Measurements from ENCODE around the gene VTN.
"Not testable (repeated sequence)": the region's sequence is repeated elsewhere in the genome, so short reads cannot be mapped to it uniquely, and the experiment has no call there.

The VTN gene

DNA sequence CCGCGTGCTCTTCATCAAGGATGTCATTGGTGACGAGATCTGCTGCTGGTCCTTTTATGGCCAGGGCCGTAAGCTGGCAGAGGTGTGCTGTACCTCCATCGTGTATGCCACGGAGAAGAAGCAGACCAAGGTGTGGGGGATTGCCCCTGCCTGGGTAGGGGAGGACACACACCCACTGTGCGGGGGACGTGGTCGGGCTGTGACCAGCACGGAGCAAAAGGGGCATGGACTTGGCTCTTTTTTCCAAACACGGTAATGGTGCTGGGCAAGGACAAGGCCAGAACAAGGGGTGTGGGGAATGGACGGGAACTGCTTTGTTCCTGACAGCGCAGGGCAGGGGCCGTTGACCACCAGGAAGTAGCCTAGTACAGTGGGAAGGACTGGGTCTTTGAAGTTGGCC is 27.8 kb downstream of the VTN start:
- no peak for DNase-seq (ENCODE audit: low read depth in 3 of 3)

GRCh38 chr17:28341516-28341915 is 28.6 kb downstream of the VTN start:
- no peak for DNase-seq (ENCODE audit: low read depth in 3 of 3)

DNA sequence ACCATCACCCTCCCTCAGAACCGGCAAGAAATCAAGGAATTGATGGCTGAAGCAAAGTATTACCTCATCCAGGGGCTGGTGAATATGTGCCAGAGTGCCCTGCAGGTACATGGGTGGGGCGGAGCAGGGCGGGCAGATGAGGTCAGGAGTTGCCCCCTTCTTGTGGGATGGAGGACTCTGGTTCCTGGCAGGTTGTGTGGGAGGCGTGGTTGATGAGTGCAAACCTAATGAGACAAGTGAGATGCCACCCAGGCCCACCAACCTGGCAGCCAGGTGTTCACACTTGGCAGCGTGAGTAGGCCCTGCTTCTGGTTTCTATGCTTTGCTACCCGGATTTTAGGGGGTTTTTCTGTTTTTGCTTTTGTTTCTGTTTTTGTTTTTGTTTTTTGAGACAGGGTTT is 29.7 kb downstream of the VTN start:
- no peak for DNase-seq (ENCODE audit: low read depth in 3 of 3)

GRCh38 chr17:28339431-28339830 is 30.7 kb downstream of the VTN start:
- DNase-seq (ENCODE audit: low read depth in 3 of 3): no peak

DNA sequence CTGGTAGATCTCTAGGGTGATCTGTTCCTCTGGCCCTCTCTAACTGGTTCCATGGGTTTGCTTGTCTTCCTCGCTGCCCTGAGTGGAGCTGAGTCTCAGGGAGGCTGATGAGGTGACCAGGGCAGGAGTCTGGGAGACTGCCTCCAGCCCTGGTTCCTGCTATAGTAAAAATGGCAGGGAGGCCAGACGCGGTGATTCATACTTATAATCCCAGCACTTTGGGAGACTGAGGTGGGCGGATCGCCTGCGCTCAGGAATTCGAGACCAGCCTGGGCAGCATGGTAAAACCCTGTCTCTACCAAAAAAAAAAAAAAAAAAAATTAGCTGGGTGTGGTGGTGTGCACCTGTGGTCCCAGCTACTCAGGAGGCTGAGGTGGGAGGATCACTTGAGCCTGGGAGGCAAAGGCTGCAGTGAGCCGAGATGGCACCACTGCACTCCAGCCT is 31.3 kb downstream of the VTN start:
- DNase-seq (ENCODE audit: low read depth in 3 of 3): not testable (repeated sequence)

GRCh38 chr17:28338056-28338768 is 31.9 kb downstream of the VTN start:
- no peak for DNase-seq (ENCODE audit: low read depth in 3 of 3)

DNA sequence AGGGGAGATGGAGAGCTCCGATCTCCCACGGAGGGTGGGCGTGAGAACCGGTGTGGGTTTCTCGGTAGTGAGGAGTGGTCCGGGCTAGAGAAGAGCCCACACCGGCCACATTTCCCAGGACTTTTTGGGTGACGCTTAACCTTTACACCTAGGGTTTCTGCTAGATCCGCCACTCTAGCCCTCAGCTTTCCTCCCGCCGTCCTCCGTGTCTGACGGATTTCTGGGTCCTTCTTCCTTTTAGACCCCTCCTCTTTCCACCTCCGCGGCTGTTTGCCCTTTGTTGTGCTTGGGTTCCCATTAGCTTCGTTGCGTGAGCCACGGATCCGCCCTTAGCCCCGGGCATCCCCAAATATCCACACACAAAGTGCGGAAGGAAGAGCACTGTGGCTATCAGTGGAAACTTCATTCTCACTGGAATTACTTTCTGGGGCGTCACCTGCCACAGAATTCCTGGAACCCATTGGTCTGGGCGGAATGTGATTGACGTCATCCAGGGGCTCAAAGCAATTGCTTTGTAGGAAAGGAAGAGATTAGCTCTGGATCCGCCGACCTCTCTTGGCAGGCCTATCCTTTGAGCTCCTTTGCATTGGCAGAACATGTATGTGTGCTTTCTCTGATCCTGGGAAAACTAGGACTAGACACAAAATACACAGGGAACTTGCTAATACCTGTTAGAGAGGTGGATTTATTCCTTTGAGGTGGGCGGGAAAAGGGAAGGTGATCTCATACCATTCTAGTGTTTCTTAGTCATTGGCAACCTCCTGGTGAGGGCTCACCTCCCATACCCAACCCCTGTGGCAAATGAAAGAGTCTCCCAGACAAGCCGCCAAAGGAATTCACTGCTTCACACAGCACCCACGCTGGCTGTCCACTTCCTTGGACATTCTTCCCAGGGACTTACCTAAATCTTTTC is 33.9 kb downstream of the VTN start:
- peak in 1 of 3 experiments; percentile 29 for DNase-seq (ENCODE audit: low read depth in 3 of 3)

DNA sequence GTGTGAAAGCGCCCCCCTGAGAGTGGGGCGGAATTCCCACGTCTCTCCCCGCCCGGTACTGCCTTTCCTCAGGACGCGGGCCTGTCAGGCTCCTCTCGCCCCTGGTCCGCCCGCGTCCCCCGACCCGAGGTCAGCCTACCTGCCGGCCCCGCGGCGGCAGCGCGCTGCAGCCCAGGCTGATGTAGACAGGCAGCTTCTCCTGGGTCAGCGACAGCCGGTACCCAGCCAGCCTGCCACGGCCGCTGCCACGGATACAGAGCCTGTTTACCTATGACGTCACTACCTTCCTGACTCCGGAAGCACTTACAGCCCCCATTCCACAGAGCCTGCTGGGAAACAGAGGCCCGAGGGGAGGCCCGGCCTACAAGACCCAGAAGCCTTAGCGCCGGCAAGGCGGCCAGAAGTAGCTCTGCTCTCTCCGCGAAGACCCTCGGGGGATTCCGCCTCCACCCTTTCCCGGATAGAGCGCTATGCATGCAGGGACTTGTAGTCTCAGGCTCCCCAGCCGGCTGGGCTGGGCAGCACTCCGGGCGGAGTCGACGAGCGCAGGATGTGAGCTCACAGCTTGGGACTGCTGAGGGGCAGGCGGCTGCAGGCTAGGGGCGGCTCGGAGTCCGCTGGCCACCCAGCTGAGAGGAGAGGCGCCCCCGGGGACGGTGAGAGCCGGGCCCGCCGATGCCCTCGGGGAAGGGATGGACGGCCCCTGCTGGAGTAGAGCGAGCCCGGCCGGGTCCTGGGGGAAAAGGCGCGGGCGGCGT is 34.7 kb downstream of the VTN start, which contains the start of the genes IFT20 and TNFAIP1:
Gene IFT20 (minus strand): TSS at position 272 of the 758 bp plus-strand sequence. CDS start 3,487 bp downstream, outside the sequence.
Gene TNFAIP1 (plus strand): TSS at position 561 of the 758 bp plus-strand sequence. CDS start 3,761 bp downstream, outside the sequence.
- DNase-seq (ENCODE audit: low read depth in 3 of 3): peak; percentile 93 to 98 (median 96)

DNA sequence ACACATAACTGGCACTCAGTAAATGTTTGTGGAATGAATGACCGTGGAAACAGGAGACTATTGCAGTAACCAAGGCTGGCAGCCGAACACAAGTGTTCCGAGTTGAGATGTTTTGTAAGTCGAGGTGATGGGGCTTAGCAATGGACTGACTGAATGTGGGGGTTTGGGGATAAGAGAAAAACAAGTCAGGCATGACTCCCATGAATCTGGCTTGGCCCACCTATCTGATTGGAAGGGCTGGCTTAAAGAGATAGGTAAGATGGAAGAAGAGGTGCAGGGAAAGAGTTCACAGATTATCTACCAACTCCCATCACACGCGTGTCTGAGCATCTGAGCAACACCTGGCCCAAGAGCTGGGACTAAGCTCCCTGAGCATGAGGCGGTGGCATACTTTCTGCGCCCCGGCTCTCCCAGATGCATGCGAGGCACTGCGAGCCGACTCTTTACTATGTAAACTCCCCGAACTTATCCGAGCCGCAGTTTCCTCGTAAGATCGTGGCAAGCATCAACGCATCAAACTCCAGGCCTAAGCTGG is 35.4 kb downstream of the VTN start:
- DNase-seq (ENCODE audit: low read depth in 3 of 3): no peak

DNA sequence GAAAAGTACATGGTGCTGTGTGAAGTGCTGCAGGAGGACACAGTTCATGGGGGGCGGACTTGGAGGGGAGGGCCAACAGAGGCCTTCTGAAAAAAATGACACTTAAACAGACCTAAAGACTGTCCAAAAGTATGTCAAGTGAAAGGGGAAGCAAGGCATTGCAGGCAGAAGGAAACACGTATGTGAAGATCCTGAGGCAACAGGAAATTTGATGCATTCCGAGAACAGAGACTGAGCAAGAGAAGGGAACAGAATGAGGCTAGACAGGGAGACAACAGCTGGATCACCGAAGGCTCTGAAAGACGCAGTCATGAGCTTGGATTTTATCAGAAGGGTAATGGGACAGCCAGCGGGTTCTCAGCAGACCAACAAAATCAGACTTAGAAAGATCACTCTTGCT is 35.9 kb downstream of the VTN start:
- no peak for DNase-seq (ENCODE audit: low read depth in 3 of 3)

DNA sequence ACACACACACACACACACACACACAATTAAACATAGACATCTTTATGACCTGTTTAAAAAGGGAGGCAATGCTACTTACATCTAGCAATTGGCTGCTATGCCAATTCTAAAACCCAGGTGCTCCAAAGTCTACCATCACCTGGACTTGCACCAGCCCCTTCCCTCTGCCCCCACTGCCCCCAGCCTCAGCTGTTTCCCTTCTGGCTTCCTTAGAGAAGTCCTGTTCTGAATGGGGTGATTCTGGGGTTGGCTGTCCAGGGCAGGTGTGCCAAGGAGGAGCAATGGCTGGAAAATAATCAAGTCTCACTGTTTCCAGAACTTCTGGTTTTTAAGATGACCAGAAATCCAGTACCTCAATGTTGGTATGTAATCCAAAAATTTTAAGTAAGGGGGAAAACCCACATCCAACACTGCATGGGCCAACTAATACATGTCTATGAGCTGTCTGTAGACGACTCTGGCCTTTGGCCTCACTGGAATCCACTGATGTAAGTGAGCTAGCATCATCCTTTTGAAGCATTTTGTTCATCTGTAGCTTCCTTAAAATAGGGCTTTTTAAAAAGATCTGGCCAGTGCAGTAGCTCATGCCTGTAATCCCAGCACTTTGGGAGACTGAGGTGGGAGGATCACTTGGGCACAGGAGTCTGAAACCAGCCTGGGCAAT is 36.9 kb downstream of the VTN start:
- DNase-seq (ENCODE audit: low read depth in 3 of 3): no peak

DNA sequence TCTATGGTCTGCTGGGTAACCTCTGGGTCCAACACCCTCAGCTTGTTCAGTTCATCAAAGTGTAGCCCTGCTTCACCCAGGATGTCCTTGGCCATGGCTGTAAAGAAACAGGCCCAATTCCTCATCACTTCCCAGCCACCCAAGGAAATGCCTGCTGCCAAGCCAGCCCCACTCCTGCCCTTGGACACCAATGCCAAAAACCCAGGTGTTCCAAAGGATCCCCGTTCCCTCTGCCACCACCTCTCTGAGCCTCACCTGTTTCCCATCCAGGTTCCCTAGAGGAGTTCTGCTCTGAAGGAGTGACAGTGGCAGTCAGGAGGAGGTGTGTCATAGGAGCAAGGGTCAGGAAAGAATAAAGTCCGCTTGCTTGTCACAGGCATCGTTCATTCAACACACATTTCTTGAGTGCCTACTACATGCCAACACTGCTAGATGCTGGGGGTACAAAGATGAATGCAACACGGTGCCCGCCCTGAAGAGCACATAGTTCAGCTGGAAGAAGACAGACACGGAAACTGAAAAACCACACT is 38.2 kb downstream of the VTN start:
- DNase-seq (ENCODE audit: low read depth in 3 of 3): no peak

- DNase-seq (ENCODE audit: low read depth in 3 of 3): no peak
Observed at GRCh38 chr17:28330671-28331070, 39.4 kb downstream of the VTN start.

DNA sequence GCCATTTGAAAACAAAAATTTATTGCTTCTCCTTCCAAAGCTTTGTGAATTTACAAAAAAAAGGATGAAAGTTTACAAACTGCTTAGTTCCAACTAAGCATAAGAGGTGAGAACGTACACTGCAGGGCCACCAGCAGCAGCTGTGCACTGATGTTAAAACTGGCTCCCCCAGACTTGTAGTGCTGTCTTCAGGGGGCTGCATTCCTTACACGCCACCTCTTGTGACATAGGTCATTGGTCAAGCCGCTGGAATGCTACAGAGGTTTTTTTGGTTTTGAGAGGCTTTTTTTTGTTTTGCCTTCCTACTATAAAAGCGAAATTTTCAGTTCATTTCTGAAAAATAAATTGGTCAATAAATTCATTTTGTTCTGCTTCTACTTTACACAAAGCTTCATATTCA is 41.8 kb downstream of the VTN start:
- DNase-seq (ENCODE audit: low read depth in 3 of 3): no peak

GRCh38 chr17:28327709-28328108 is 42.4 kb downstream of the VTN start:
- no peak for DNase-seq (ENCODE audit: low read depth in 3 of 3)

- DNase-seq (ENCODE audit: low read depth in 3 of 3): no peak
Observed at GRCh38 chr17:28327031-28327607, 43.0 kb downstream of the VTN start.

DNA sequence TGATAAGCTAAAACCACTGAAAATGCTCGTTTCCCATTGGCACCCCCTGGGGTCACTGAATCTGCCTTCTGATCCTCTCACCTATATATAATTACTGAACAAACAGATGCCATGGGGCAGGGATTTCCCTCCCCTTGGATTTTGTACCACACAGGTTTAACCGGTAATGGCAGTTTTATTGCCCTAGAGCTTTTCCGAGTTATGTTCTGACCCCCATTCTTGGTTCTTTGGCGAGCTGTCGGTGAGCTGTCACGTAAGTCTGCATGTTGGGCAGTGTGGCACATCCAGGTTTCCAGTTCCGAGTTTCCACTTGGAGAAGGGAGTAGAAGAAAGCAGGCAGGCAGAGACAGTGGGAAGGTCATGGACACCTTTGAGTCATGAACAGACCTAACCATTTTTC is 44.0 kb downstream of the VTN start:
- no peak for DNase-seq (ENCODE audit: low read depth in 3 of 3)

DNA sequence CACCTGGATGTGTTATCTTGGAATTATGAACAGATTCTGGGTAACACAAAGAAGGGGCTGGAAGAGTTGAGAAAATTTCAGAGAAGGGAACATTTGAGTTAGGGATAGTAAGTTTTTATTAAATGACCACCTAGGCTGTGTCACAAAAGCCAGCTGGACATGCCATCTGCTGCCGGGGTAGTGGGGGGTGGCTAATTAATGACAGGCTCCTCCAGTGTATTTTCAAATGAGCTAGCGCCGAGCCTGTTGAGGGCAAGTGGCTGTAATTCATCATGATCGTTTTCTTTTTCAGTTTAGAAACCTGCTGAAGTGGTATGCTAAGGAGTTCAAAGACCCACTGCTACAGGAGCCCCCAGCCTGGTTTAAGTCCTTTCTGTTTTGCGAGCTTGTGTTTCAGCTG is 44.9 kb downstream of the VTN start:
- DNase-seq (ENCODE audit: low read depth in 3 of 3): no peak

GRCh38 chr17:28324781-28325180 is 45.3 kb downstream of the VTN start:
- DNase-seq (ENCODE audit: low read depth in 3 of 3): no peak

DNA sequence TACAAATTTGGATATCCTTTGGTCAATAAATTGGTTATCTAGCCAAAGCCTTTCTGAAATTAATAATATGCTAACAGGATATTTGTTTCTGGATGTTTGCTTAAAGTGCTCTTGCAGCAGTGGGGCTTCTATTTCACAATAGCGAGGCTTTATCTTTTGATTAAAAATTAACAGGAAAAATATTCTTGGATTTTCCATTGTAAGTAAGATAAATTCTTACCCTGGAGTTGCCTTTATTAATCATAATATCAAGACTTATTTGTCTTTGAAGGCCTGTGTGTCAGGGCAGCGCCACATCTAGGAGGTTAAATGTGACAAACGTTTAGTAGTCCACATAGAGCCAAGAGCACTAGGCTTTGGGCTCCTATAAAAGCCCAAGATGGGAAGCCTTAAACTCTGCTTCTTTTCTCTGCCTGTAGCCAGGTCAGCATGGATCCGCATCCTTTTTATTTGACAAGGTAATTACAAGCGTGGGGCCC is 45.8 kb downstream of the VTN start:
- DNase-seq (ENCODE audit: low read depth in 3 of 3): no peak

Measured in stimulated activated CD4-positive, alpha-beta T cell treated with anti-CD3 and anti-CD28 coated beads, TNF-alpha, amount 100 ng/mL, for 24 hours (primary cell).